GM21381 (cell line): ENCODE measurements around the gene RPS6KA5.
"Not testable (repeated sequence)": the region's sequence is repeated elsewhere in the genome, so short reads cannot be mapped to it uniquely, and the experiment has no call there.

Experiments
- ATAC-seq: cut with Tn5 transposase; IDR thresholded peaks from one replicate; pipeline ENCODE4 v1.9.1; 2021; ENCODE audit warnings: mild to moderate bottlenecking, moderate library complexity; ENCODE audit not compliant: unreplicated experiment

Gene RPS6KA5

DNA sequence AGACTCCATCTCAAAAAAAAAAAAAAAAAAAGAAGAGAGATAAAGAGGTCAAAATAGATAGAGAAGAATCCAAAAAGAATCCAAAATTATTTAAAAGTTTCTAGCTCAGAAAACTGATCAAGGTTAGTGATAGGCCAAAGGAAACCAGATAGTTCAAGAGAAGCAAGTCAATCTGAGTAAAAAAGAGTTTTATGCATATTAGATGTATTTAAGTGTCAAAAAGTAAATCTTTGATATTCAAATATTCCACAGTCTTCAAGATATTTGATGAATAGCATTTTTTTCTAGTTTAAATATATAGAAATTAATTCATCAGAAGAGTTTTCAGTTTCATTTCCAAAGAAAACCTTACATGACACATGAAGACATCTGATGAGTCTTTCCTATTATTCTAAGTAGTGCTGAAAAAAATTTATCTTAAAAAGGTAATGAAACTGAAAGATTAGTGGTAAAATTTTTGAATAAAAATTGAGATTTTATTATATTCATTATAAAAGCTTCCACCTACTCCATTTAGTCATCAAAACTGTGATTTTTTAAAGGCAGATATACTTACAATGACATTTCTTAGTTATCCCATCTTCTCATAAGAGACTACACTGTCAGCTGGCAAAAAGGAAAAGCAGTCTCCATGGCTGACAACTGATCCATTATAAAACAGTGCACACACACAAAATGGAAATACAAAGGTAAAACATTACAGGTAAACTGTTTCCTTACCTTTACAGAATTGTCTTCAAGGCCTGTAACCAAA is 68.6 kb downstream of the RPS6KA5 start:
- ATAC-seq = no peak

GRCh38 chr14:90990141-90990540 is 70.3 kb downstream of the RPS6KA5 start:
- no peak for ATAC-seq

DNA sequence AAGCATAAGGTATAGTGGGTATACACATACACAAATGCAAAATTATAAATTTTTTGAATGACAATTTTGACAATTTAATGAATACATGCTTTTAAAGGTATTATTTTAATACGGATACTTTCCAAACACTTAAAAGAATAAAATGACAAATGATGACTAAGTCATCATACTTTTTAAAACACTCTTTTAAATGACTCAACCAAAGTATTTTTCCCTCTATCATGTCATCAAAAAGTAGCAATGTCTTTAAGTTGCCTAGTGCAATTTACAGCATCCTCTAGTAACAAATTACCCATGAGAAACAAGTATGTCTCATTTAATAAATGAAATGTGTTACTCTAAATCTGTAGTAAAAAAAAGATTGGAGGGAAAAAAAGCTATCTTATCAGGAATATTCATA is 73.3 kb downstream of the RPS6KA5 start:
- ATAC-seq = no peak

- ATAC-seq = no peak
These were observed 73.9 kb downstream of the RPS6KA5 start for GRCh38 chr14:90986510-90986909.

DNA sequence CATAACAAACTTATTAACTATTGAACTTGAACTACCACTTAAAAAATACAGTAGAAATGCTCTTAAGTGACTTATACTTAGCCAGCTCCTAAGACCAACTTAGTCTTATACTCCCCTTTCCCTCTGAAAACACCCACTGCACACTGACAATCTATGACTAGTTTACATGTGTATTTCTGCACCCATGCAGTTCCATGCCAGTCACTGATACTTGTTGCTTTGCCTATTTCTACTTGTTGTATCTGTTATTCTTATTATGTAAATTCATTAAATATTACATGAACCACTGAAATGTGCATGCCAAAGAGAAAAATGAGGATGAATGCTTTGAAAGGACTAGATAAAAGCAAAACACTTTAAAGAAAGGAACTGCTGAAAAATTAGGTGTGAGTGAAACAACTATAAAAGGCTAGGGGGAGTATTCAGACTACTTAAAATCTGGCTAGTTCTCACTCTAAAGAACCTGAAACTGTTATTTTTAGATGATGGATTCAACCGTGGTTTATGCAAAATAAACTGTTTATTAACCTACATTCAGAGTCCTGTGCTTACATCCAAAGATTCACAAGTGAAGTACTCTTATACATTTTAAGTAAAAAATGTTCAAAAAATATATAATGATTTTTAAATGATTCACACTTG is 74.7 kb downstream of the RPS6KA5 start:
- ATAC-seq = peak; percentile 84

- no peak for ATAC-seq
These were observed 76.9 kb downstream of the RPS6KA5 start for GRCh38 chr14:90983560-90983959.

GRCh38 chr14:90981636-90982035 is 78.8 kb downstream of the RPS6KA5 start:
- ATAC-seq = no peak

DNA sequence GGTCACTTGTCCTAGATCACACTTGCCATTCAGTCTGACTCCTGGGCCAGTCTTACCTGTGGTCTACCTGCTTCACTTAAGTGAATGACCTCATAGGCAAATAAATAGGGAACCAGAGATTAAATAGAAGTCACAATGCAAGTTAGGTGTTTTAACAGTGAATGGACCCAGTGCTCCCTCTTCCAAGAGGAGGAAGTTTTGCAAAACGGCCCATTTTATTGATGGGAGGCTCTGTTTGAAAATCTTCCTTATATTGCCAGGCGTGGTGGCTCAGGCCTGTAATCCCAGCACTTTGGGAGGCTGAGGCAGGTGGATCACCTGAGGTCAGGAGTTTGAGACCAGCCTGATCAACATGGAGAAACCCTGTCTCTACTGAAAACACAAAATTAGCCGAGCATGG is 79.8 kb downstream of the RPS6KA5 start:
- ATAC-seq = not testable (repeated sequence)

DNA sequence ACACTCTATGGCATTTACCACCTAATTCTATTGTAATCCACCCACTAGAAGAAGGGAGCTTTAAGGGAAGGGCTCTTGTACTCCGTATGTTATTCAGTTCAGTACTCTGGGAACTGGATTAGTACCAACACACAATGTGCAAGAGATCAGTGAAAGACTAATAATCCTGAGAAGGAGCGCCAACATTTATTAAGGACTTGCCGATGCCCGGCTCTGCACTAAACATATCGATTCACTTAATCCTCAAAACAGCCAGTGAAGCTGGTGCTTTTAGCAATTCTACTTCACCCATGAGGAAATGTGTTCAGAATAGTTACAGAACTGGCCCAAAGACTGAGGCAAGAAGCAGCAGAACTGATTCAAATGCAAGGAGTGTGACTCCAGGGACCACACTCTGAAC is 80.9 kb downstream of the RPS6KA5 start:
- no peak for ATAC-seq

DNA sequence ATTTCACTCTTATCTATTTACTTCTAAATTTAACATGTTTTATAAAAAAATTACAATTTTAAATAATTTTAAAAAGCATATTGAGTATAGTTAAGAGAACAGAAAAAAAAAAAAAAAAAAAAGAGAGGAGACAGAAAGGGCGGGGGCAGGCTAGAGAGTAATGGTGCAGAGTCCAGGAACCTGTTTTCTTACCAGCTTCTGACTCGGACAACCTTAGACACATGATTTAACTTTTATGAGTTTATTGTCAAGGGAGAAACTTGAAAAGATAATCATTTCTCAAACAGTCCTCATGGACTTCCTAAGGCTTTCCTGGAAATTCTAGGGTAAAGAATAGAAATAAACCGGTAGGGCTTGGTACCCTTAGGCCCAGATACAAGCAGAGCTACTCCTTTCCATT is 84.3 kb downstream of the RPS6KA5 start:
- ATAC-seq = no peak

DNA sequence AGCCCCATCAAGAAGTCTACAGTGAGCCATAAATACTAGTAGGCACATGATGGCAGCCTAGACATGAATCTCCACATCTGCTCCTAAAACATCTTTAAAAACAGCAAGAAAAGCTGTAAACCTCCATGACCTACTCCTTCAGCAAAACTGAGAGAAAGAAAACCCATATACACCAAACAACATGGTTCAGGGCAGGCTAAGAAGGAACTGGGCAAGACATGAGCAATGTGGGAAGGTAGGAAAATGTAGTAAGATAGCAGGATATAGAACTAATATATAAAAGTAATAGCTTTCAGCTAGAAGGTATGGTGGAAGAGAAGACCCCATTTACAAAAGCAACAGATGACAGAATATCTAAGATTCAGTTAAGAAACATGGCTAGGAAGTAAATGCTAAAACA is 88.8 kb downstream of the RPS6KA5 start:
- ATAC-seq = no peak

DNA sequence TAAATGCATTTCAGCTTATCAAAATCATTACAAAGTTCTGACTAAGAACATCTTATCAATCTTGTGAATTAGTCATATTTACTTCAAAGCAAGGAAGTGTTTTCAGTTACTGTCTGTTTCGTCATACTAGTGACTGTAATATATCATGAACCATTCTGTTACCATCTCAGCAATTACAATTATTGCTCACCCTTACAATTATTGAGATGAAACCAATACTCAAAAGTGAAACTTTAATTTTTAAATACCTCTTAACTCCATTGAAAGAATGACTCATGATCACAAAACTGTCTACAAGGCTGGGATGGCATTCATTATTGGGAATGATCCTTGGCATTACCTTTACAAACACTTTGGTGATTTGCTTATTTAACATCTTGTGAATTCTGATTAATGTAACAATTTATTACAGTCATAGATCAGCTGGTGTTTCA is 90.3 kb downstream of the RPS6KA5 start:
- ATAC-seq = no peak

- ATAC-seq = no peak
These were observed 90.8 kb downstream of the RPS6KA5 start for GRCh38 chr14:90969531-90970166.

DNA sequence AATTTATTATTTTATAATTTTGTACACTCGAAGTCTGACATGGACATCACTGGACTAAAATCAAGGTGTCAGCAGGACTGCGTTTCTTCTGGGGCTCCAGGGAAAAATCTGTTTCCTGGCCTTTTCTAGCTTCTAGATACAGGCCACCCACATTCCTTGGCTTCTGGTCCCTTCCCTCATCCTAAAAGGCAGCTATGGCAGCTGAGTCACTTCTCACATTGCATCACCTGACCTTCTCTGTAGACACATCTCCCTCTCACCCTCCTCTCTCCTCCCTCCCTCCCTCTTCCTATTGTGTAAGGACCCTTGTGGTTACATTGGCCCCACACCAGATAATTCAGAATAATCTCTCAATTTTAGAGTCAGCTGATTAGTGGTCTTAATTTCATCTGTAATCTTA is 92.4 kb downstream of the RPS6KA5 start:
- no peak for ATAC-seq

- ATAC-seq = no peak
These were observed 93.9 kb downstream of the RPS6KA5 start for GRCh38 chr14:90966493-90966892.

DNA sequence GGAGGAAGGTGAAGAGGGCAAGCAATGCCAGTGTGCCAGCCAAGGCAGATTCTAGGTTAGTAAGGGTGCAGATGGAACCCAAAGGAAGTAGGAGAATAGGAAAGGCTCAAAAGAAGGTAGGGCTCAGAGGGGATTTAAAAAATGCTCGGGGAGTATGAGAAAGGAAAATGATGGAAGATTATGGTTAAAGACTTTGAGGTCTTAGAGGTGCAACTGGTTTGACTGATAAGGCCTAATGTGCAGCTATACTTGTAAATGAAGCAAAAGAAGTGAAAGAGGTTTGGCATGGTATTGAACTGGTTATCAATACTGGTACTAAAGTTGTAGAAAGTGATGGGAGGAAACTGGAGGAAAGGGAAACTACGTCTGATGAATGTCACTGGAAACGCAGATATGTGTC is 94.7 kb downstream of the RPS6KA5 start:
- ATAC-seq = no peak

GRCh38 chr14:90963343-90963742 is 97.1 kb downstream of the RPS6KA5 start:
- no peak for ATAC-seq

GRCh38 chr14:90962505-90963109 is 97.8 kb downstream of the RPS6KA5 start:
- ATAC-seq = no peak

- no peak for ATAC-seq
These were observed 99.6 kb downstream of the RPS6KA5 start for GRCh38 chr14:90960818-90961217.

- ATAC-seq = no peak
These were observed 101.1 kb downstream of the RPS6KA5 start for GRCh38 chr14:90959344-90959743.

DNA sequence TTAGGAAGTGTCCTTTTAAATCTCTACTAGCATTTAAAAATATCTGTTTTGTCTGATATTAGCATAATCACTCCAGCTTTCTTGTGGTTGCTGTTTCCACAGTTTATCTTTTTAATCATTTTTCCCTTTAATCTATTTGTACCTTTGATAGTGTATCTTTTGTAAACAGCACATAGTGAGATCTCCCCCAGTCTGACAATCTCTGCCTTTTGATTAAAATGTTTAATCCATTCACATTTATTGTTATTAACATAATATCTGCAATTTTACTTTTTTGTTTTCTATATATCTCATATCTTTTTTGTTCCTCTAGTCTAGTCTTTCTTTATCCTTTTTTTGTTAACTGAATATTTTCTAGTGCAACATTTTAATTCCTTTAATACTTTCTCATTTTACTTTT is 104.2 kb downstream of the RPS6KA5 start:
- ATAC-seq = no peak

DNA sequence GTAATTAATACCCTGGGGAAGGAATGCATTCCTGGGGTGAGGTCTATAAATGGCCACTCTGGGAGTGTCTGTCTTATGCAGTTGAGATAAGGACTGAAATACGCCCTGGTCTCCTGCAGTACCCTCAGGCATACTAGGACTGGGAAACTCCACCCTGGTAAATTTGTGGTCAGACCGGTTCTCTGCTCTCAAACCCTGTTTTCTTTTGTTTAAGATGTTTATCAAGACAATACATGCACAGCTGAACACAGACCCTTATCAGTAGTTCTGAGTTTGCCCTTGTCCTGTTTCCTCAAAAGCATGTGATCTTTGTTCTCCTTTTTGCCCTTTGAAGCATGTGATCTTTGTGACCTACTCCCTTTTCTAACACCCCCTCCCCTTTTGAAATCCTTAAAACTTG is 106.8 kb downstream of the RPS6KA5 start:
- ATAC-seq = not testable (repeated sequence)
